ENCODE results near the gene SCRN1. TPM values are rescaled to one million over a fixed set of nuclear protein-coding genes. Genes with fewer than 3 reads are reported as not detected.
A peak's percentile ranks its signal among the peaks of the same experiment; 100 is the strongest.

SCRN1 gene, protein sequence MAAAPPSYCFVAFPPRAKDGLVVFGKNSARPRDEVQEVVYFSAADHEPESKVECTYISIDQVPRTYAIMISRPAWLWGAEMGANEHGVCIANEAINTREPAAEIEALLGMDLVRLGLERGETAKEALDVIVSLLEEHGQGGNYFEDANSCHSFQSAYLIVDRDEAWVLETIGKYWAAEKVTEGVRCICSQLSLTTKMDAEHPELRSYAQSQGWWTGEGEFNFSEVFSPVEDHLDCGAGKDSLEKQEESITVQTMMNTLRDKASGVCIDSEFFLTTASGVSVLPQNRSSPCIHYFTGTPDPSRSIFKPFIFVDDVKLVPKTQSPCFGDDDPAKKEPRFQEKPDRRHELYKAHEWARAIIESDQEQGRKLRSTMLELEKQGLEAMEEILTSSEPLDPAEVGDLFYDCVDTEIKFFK
- total RNA-seq, result 10 to 100 TPM; 26.6 to 38.5 (median 32.9) TPM

DNA sequence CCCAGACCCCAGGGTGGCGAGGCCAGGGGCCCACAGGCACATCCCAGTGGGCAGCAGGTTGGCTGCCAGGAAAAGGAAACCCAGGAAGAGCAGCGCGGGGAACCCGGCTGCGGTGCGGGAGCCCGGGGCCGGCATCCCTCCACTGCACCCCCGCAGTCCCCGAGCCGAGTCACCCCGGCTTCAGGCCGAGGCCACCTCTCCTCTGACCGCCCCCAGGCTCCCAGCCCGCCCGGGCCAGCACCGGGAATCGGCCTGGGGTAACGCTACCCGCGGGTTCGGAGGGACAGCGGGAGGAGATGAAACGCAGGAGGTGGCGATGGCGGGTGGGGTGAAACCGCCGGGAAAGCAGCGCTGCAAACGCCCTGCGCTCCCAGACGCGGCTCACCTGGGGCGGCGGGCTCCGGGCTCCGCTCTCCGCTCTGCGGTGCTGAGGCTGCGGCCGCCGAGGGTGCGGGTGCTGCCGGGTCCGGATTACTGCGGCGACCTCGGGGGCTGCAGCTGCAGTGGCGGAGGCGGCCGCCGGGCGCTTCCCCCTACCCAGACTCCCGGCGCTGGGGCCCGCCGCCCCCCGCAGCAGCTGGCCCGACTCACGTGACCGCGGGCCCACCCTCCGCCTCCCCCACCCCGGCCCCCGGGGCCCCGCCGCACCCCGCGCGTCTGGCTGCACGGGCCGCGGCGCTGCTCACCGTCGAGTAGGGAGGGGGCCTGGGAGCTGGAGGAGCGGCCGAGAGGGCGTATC, at the start of gene SCRN1:
Gene SCRN1 (minus strand): TSS at position 545 of the 739 bp plus-strand sequence. CDS start 20,734 bp downstream, outside the sequence.
- peak; percentile 52 to 54 for DNase-seq
- peaks cover 10 to 16% of the 10 kb centered on the region in 2 donors for H3K4me1 ChIP-seq
- intact Hi-C loops (cut with DNase I), result no loop called here
- H3K27me3 ChIP-seq, result no peaks in the 10 kb centered on the region
- H3K4me3 ChIP-seq (replicated peaks in 1 of 3), result peak within 1 kb of the TSS; percentile 64 to 99 (median 74)
- WGBS, 2 donors, result 0% methylated on average over 2 to 6 of the region's 79 CpGs
- TF ChIP-seq POLR2A (IDR thresholded peaks at IDR 0.05), result peak in 1 of 2 donors; percentile 57
- TF ChIP-seq, protein P1, sequence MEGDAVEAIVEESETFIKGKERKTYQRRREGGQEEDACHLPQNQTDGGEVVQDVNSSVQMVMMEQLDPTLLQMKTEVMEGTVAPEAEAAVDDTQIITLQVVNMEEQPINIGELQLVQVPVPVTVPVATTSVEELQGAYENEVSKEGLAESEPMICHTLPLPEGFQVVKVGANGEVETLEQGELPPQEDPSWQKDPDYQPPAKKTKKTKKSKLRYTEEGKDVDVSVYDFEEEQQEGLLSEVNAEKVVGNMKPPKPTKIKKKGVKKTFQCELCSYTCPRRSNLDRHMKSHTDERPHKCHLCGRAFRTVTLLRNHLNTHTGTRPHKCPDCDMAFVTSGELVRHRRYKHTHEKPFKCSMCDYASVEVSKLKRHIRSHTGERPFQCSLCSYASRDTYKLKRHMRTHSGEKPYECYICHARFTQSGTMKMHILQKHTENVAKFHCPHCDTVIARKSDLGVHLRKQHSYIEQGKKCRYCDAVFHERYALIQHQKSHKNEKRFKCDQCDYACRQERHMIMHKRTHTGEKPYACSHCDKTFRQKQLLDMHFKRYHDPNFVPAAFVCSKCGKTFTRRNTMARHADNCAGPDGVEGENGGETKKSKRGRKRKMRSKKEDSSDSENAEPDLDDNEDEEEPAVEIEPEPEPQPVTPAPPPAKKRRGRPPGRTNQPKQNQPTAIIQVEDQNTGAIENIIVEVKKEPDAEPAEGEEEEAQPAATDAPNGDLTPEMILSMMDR (IDR thresholded peaks at IDR 0.05), result peak in 1 of 6 experiments; percentile 9
- H3K36me3 ChIP-seq, result no peaks in the 10 kb centered on the region
- H3K27ac ChIP-seq, result peak within 1 kb of the TSS; percentile 17 to 82 (median 64)
- H3K9me3 ChIP-seq, result no peaks in the 10 kb centered on the region

DNA sequence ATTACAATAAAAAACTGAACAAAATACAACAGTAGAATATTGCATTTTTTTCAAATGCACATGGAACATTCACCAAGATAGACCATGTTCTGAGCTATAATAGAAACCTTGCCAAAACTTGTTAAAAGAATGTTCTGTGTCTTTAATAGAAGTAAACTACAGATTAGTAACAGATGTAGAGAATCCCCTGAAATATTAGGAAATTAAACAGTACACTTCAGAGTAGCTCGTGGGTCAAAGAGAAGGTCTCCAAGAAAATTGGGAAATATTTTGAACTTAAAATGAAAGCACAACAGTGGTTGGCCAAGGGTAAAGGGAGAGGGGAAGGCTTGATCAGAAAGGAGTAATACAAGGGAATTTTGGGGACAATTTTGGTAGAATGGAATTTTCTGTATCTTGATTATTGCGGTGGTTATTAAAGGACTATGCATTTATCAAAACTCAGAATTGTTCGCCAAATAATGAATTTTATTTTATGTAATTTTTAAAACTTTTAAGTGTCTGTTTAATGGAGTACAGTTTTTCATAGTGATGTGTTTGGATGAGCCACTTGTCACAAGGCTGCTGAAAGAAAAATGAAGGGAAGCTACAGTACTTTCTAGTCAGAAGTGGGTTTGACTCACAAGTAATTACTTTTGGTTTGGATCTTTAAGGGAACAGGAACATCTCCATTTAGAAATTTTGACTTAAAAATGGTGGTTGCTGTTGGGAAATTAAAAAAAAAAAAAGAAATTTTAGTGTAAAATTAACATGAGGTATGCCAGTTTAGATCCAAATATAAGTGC, 48.8 kb upstream of the SCRN1 start:
- Histone ChIP-seq H3K36me3 (no peaks in the 10 kb centered on the region), H3K27ac (no peak overlapping the region), H3K4me3 (replicated peaks in 1 of 3) (no peak overlapping the region), H3K4me1 (peaks cover 3 to 6% of the 10 kb centered on the region in 2 donors), H3K27me3 (no peaks in the 10 kb centered on the region), H3K9me3 (no peaks in the 10 kb centered on the region)
- no peak for DNase-seq
- TF ChIP-seq, protein P1 (IDR thresholded peaks at IDR 0.05), result no peak
- TF ChIP-seq POLR2A (IDR thresholded peaks at IDR 0.05), result no peak
- WGBS, 2 donors, result 81 to 87% methylated on average over 3 of the region's 3 CpGs
- intact Hi-C loops (cut with DNase I), result no loop called here

DNA sequence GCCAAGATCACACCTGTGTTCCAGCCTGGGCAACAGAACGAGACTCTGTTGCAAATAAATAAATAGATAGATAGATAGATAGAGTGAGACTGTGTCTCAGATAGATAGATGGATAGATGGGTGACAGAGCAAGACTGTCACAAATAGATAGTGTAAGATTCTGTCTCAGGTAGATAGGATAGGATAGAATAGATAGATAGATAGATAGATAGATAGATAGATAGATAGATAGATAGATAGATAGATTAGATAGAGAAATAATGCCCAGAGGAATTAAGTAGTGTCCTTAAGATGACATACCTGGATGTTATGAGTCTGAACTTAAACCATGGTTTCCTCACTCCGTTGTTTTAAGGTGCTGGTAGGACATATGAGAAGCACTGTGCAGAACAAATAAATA, 46.6 kb upstream of the SCRN1 start:
- no peak overlapping the region for H3K4me3 ChIP-seq (replicated peaks in 1 of 3)
- H3K27me3 ChIP-seq, result no peaks in the 10 kb centered on the region
- H3K9me3 ChIP-seq, result no peaks in the 10 kb centered on the region
- H3K4me1 ChIP-seq, result peaks cover 3 to 14% of the 10 kb centered on the region in 2 donors
- no peaks in the 10 kb centered on the region for H3K36me3 ChIP-seq
- TF ChIP-seq, protein P1 (IDR thresholded peaks at IDR 0.05), result no peak
- TF ChIP-seq POLR2A (IDR thresholded peaks at IDR 0.05), result no peak
- intact Hi-C loops (cut with DNase I), result no loop called here
- 89 to 96% methylated on average over 2 of the region's 2 CpGs for WGBS, 2 donors
- H3K27ac ChIP-seq, result no peak overlapping the region
- DNase-seq, result no peak

DNA sequence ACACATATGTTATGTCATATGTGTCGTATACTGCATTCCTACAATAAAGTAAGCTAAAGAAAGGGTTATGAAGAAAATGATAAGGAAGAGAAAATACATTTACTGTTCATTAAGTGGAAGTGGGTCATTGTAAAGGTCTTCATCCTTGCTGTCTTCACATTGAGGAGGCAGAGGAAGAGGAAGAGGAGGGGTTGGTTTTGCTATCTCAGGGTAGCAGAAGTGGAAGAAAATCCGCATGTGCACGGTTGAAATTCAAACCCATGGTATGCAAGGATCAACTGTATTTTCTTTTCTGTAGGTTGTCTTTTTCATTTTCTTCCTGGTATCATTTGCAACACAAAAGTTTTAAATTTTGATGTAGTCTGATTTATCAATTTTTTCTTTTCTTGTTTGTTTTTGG, 44.9 kb upstream of the SCRN1 start:
- no peaks in the 10 kb centered on the region for H3K36me3 ChIP-seq
- TF ChIP-seq, protein P1 (IDR thresholded peaks at IDR 0.05), result no peak
- TF ChIP-seq POLR2A (IDR thresholded peaks at IDR 0.05), result no peak
- H3K4me3 ChIP-seq (replicated peaks in 1 of 3), result no peak overlapping the region
- no peak overlapping the region for H3K27ac ChIP-seq
- no peak for DNase-seq
- no peaks in the 10 kb centered on the region for H3K27me3 ChIP-seq
- H3K4me1 ChIP-seq, result peaks cover 7 to 18% of the 10 kb centered on the region in 2 donors
- 92 to 94% methylated on average over 3 of the region's 3 CpGs for WGBS, 2 donors
- no peaks in the 10 kb centered on the region for H3K9me3 ChIP-seq
- intact Hi-C loops (cut with DNase I), result no loop called here

Data from thyroid gland (tissue), 4 donors.